ENCODE results near the gene DCDC1.

The DCDC1 gene

DNA sequence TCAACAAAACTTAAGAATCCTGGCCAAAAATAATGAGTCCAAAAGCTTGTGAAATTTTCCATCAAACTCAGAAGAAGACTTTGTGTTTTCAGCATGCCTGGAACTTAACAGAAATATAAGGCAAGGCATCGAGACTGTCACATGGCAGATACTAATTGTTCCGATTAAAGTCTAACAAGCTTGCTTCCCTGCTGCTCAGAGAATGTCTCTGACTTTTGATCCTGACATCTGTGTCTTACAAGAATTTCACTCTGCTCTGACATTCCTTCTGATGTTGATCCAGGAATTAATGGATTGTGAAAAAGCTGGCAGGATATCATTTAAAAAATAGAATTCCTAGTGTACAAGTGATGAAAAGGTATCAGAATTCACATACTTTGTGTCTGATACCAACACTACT lies 170.2 kb downstream of the DCDC1 start:
- DNase-seq: no peak

DNA sequence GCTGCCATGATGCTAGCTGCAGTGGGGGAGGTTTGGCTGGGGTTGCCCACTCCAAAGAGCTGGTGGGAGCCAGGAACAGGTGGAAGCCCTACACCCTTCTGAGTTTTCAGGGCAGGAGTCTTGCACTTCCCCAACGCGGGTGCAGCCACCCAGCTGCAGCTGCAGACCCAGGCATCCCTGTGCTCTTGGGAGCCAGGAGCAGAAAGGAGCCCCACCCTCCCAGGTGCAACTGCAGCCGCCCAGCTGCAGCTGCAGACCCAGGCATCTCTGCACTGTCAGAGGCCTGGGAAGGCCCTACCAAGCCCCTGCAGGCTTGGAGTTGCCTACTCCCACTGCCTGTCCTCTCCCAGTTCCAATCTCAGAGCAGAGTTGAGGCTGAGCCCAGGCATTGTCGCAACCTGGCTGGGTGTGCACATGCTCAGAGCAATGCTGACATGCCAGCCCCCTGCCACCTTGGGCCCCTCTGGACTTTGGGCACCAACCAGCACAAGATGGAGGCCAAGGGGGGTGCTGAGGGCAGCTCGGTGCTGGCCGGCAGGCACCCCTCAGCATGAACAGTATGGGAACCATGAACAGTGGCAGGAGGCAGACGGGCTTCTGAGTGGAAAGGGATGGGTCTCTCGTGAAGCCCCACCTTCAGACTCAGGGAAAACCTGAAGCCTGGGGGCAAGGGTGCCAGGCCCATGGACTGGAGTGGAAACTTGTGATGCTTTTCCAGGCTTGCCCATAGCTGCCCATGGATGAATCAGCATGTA lies 195.4 kb downstream of the DCDC1 start:
- no peak for DNase-seq

DNA sequence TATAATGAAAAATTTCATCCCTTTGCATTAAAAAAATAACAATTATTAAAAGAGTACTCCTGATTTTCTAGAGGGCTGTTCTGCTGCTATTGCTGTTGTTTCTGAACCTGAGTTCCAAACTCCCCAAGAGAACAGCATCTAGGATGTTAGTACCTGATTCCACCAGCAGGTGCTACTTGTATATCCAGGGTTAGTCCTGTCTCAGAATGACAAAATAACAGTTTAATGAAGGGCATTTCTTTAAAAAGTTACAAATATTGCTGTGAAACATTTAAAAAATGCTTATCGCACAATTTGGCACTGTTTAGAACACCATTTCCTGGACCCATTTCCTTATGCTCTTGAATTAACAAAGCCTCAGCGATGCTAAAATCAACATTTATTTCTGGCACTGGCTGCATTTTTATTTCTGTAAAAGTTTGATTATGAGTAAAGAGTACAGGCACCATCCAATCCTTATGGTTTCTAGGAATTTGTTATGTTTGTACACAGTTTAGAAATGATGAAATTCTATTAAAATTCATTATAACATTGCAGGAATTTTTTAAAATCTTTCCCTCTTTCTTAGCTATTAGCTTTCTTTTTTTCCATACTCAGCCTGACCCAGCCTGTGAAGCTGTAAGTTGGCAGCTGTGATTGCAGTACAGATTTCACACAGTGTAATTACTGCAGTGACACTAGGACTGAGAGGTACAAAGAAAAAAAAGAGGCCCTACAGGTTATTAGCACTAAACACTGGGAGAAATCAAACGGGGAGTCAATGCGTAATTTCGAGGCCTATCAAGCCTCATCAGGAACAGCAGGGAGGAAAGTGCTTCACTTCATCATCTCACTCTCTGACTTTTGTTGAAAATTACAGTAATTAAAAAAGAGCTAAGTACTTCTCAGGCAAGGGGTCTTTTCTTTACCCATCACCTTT lies 208.8 kb downstream of the DCDC1 start:
- DNase-seq: no peak

DNA sequence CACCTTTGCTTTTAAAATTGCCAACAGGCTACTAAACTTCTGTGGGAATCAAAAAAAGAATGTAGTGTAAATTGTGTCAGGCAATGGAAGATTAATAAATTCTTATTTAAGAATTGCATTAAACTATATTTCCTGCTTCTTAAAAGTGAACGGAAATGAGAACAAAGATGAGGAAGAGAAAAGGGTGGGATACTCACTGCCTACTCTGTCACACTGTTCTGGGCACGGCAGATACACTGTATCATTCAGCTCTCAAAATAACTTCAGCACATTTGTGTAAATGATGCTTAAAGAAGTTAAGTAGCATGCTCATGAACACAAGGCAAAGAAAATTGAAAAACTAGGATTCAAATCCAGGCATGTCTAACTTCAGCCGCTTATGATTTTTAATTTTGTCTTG lies 218.7 kb downstream of the DCDC1 start:
- no peak for DNase-seq

DNA sequence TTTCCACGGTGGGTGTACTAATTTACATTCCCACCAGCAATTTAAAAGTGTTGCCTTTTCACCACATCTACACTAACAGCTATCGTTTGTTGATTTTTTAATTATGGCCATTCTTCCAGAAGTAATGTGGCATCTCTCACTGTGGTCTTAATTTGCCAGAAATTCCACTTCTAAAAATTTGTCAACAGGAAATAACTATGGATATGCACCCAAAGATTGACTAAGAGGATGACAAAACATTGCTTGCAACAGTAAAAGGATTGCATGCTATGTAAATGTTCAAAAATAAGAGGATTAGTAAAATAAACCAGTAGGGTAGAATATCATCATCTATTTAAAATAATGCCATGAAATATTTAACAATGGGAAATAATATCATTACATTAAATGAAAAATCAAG lies 219.5 kb downstream of the DCDC1 start:
- no peak for DNase-seq

DNA sequence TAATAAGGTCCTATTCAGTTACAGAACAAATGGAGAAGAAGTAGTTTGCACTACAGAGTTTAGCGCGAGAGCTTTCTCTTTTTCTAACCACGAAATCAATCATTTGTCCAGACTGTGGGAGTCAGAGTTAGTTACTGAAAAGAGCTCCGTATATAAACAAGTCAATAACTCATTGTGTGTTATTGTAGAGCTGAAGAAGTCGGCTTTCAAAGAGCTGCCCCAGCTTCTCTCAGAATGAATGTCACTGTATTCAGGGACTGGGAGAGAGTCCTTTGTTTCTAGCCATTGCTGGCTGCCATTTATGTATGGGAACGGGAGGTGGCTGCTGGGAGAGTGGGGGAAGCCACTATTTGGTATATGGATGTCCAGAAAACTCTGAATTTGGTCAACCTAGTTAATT lies 227.8 kb downstream of the DCDC1 start:
- DNase-seq: no peak

DNA sequence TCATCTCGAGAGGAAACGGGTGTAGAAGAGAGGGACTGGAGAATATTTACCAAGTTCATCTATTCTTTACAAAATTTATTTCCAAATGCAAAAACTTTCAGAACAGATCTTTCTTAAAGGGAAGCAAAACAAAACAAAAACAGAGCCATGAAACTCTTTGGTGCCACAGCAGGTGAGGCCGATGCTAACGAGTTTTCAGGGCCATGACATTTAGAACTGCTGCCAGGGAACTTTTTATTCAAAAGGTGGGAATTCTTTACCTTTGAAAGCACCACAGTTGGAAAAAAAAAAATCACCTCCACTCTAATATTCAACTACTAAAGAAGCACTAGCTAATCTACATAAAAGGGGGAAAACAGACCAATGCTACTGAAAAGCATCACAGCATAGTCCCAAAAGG lies 230.1 kb downstream of the DCDC1 start:
- DNase-seq: no peak

DNA sequence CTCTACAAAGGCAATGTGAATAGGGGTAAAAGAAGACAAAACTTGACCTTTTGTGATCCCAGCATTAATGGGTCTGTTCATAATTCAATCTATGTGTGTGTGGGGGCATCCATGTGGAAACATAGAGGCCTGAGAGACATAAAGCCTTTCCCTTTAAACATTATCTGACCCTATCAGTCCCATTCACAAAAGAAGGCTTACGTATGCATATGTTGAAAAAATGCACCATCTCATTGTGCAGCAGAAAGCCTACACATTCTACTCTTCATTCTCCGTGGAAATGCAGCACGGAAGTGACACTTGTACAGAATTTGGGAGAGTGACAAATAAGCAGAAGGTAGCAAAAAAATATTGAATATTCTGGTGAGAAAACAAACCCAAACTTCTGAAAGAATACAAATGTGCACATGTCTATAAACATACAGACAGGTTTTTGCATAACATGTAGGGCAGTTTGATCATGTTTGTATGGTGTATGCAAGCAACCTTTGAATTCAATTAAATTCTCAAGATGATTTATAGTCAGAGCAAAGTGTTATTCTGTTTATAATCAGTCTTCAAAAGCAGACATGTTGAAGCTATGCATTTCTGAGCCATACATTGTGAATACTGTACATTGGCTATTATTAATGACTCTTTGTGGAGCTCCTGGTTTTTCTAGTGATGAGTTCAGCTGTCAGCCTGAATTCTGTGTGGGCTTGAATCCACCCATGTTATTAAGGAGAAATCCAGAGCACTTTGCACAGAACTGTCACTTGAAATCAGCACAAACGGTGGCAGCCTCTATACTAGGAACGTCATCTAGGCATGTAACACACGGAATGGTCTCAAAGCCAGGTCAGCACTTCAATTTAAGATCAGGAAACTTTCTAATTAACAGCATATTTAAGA lies 236.8 kb downstream of the DCDC1 start:
- no peak for DNase-seq

DNA sequence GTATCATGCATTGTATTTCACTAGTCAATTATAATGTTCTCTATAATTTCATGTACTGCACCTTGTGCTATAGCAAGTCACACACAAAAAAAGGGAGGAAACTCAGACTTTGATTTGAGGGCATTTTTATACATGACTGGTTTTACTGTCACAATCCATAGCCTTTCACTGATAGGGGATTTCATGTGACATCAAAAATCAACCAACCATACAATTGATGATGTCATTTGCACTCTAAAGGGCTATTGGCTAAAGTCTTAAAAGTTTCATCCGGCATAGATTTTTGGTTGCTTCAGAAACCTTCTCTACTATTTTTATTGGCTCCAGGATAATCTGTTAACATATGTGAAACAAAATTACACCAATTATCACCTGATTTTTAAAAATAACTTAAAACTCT lies 237.8 kb downstream of the DCDC1 start:
- no peak for DNase-seq

DNA sequence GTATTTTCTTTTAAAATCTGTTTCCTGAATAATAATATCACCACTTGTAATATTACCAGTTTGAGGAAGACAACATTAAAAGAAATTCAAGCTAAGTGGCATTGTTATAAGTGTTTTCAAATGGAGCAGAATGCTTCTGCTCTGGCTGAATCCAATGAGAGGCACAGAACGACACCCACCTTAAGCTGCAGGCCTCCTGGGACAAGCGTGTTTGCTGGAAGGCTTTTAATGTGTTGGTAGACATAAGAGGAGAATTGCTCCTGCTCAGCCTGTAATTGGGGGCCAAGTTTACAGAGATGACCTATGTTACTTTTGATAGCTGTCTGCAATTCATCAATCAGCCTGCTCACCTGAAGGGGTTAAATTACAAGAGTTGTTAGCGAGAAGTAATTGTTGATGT lies 242.2 kb downstream of the DCDC1 start:
- DNase-seq: no peak

DNA sequence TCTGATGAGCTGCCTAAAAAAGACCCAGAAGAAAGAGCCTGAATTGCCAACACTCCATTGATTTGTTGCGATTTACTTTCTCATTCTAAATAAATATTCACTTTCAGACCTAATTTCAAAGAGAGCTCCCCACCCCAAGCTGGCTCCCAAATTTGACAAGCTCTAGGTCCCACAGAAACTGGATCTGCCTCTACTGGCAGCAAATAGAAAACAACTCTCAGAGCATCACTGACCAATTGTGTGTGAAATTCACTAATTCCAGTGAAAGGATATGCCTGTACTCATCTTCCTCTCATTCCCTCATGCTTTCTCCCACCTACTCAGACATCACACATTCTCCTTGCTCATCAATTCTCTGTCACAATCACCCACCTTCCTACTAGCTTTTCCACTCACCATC lies 249.1 kb downstream of the DCDC1 start:
- no peak for DNase-seq

DNA sequence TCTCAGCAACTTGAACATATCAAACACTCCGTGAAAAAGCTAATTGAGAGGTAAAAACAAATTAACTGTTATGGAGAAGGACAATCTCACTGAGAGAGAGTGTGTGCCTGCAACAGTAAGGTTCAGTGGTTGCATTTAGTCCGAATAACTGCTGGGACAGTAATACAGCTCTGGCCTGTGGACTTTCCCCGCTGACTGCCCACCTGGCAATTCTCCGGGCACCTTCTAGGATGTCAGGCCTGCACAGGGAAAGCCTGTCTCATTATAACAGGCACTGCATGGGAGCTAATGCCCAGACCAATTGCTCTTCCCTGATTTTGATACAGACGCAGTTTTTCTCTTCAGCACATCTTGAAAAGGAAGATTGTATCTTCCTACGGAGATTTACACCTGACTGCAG lies 251.0 kb downstream of the DCDC1 start:
- no peak for DNase-seq

DNA sequence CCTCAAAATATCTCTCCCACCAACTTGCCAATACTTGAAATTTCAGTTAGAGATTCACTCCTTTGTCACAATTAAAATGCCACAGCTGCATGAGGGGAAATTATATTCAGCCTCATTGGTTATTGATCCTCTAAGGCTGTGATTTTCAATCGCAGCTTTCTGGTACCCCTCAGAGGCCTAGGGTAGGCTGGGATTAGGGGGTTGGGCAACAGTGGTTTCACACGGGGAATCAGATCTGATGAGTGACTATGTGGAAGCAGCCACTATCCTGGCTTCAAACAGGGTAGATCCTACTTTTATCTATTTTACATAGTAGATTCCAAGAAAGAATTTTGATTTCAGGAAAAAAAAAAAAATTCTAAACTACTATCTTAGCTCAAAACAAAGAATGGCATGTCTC lies 252.5 kb downstream of the DCDC1 start:
- no peak for DNase-seq

DNA sequence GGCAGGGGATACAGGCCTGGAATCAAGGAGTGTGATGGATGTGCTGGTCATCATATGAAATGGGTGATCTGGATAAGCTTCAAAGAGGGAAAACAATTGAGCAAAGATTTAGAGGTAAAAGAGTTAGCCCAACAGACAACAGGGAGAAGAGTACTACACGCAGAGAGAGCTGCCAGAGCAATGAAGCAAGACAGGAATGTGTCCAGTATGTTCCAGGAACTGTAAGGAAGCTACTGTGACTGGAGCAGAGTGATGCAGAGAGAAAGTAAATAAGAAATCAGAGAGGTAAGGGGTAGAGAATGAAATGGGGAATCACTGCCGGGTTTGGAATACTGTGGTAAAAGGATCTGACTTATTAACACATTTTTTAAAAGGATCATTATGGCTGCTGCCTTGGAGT lies 255.1 kb downstream of the DCDC1 start:
- no peak for DNase-seq

DNA sequence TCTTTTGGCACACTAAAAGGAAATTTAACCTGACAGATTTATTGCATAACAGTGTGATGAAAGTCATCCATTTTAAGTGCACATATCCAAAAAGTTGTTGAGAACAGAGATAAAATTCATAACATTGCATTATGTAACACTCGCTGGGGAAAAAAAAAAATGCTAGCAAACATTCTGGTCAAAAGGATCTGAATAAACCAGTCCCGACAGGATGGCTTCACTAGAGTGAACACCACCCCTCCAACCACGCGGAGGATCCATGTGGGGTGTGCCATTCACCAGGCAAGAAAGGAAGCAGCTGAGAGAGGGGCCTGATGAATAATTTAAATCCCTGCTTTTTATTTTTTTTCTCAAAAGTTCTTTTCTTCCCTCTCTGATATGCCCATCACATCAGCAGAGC lies 258.7 kb downstream of the DCDC1 start:
- DNase-seq: no peak

DNA sequence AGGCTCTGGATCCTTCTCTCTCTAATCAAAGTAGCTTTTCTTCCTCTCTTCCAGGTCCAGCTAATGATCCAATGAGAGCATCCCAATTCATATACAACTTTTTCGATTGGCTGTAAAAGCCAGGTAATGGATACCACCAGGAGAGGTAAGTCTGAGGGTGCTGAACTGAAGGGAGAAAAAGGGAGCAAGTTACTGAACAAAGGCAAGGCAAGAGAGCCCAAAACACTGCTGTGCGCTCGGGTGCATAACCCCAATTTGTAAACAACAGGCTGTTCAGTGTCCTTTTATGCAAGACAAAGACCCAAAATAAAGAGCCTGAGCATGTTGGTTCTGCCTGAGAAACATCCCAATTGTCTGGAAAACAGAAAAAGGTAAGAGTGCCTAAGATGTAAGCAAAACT lies 260.1 kb downstream of the DCDC1 start:
- no peak for DNase-seq

DNA sequence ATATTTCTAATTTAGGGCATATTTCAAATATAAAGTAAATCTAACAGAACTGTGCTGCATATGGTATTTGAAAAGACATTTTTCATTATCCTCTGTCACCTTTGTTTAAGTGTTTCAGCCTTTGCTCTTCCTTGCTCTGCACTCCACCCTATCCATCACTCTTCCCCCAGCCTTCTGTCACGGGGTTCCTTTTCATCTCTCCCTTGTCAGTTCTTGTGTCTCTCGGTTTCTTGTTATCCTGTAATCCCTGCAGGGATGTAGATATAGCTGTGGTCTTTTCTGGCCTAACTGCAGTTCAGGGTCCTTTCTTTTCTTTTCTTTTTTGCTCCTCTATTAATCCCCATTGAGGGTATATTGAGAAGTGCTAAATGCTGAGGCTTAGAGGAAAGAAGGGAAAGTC lies 261.9 kb downstream of the DCDC1 start:
- no peak for DNase-seq

DNA sequence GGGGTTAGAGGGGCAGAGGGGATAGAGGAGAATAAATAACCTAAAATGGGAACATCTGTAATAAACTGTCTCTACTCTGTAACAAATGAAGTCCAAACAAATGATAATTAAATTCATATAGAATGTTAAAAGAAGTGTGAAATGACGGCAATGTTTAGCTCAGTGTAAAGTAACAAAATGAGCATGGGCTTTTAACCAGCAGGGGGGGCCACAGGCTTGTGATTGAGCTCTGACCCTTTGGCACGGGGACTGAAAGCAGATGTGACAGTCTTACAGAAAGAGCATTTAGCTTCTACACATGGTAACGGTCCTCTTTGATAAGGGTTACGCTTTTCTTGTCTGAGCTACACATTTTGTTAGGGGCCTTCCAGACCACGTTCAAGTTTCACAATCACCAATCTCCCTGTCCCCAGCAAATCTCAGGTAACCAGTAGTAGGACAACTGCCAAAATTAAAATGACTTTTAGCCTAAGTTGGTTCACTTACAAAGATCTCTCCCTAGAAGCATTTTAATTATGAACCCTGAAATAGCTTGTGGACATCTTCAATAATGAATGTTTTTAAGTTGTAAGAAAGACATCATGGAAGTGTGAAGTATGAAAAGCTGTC lies 262.5 kb downstream of the DCDC1 start:
- peak; percentile 9 for DNase-seq

DNA sequence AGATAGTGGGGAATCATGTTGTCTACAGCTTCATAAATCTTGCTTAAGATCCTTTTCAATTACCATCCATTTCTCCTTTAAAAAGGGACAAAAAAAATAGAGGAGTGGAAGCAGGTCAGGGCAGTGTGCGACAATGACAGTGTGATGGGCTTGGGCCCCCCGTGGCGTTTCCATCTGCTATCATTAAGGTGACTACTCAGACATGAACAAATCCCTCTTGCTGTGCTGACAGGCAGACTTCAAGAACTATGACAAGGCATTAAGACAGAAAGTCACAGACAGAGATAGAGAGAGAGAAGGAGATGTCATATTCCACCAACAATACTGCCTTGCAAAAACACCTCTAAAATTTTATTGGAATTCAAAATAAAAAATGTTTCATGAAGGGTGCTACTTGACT lies 263.2 kb downstream of the DCDC1 start:
- DNase-seq: no peak

DNA sequence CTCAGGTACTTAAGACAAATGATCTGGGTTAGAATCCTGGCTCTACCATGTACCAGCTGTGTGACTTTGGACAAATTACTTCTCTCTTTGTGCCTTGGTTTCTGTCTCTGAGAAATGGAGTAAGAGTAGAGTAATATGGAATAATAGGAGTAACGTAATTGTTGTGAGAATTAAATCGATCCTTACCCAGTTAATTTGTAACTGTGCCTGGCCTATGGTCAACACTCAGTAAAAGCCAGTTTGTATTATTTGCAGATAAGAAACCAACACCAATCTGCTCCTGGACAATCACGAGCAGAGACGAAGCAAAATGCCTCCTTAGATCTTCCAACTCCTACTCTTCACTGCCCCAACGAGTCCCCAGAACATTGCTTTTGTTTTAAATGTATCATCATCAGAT lies 266.7 kb downstream of the DCDC1 start:
- no peak for DNase-seq

DNA sequence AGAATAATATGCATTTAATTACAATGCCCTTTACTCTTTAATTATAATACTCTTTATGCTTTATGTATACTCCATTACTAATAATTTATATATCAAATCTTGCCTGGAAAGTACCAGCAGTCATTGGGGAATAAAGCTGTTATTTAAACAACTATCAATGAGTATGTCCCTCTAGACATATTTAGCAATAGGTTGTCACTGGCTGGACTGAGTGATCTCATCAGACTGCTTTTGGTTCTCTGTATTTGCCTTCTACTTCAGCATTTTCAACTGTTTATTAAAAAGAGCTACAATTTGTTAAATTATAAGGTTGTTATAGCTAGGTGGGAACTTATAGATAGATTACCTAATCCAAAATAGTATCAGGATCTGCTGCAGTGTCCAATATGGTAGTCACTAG lies 267.2 kb downstream of the DCDC1 start:
- DNase-seq: no peak

DNA sequence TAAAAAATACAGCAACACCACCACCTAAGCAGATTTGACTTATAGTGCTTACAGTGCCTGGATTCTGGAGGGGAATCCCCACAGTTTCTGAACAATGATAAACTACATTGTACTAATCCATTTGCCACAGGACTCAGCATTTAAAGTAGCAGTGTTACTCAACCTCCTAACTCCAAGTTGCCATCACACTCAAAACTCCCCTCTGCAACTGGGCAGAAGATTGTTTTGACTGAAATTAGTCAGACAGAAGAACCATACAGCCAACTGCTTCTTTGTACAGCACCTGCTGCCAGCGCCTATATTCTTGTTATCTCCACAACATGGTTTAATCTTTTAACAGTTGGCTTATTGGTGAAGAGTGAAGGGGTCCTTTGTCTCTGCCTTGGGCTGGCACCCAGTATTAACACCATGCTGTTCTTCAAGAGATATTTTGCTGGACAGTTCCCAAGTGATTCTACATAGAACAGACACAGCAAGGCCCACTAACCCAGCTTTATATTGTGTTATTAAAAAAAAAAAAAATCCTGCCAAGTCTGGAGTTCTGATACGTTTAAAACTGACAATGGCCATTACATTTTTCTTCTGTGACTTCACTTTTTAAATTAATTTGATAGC lies 273.2 kb downstream of the DCDC1 start:
- DNase-seq: no peak

DNA sequence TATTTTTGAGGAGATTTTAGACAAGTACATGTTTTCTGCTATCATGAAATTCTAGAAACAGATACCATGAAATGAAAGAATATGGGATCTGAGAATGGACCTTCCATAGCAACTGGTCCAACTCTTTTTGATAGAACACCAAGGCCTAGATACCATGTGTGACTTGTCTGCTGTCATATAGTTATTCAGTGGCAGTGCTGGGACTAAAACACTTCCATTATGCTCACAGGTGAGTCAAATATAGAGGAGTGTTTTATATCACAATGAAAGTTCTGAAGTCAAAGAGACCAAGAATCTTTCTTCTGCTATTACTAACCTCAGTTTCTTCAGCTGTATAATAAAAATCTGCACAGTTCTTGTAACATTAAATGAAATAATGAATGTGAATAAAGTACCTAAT lies 276.9 kb downstream of the DCDC1 start:
- no peak for DNase-seq

Data from CD4-positive, alpha-beta T cell treated with Interleukin-21 for 1 hour (primary cell).